Fibroblast of the conjunctiva (primary cell): ENCODE results near the gene LRIG1.

Experiments used
- DNase-seq: peaks from one replicate; pipeline ENCODE4 v3.0.0-alpha.2; 2010; ENCODE audit warnings: low read depth

LRIG1 gene

DNA sequence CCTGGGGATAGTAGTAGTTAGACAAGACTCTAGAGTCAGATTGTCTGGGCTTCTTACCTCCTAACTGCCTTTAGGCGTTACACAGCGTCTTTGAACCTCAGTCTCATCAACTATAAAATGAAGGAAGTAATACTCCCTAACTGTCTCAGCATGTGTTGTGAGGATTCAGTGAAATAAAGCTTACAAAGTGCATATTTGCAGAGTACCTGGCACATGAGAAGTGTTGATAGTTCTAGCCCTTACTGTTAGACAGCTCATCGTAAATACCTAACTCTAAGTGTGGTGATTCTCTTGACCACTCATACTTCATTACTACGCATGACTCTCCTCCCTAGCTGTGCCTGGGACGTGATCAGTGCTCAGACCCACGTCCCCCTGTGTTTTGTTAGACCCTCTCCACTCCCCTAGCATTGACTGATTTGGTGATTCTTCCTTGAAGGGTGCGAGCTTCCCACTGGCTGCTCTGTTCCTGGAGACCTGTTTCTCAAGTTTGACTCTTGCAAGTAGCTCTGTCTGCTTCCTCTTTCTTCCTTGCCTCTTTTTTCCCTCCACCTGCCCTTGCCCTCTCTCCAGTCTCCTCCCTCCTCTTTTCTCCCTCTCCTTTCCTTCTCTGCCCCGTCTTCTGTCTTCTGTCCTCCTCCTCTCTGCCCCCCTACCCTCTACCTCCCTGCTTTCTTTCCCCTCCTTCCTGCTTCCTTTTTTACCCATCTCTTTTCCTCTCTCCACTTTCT lies 155.8 kb downstream of the LRIG1 start:
- DNase-seq, result no peak

- no peak for DNase-seq
Measured at GRCh38 chr3:66344391-66344811, 156.4 kb downstream of the LRIG1 start.

DNA sequence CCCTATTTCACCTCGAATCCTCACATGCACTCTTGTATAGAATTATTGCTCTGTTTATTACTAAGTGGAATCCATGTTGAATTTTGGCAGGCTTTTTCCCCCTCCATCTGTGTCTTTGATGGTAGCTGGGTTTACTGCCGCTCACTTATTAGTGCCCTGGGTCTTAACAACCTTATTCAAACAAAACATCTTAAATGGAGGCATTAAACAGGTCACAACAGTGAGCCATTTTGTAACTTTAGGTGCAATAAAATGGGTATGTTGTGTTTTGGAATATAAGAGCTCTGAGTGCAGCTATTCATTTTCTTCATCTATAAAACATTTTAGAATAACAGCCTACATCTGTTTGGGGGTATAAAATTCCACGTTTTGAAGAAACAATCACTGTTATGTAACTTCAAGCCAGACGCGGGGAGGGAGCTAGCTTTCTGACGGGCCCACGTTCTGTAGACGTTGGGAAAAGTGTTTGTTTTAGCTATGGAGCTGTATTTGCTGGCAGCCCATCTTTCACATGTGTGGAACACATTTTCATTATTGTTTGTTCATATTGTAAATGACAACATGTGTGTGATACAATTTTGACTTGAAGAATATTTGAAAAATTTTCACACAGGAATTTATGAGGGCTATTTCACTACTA lies 158.0 kb downstream of the LRIG1 start:
- no peak for DNase-seq

DNA sequence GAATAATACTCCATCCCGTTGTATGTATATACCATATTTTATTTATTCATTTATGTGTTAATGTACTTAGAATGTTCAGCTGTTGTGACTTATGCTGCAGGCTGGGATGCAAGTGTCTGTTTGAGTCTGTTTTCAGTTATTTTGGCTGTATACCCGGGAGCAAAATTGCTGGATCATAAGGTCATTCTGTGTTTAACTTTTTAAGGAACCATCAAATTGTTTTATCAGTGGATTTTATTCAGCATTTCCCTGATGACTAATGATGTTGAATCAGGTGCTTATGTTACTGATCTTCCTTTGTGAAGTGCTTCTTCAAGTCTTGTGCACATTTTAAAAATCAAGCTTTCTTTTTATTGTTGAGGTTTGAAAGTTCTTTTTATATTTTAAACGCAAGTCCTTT lies 161.9 kb downstream of the LRIG1 start:
- peak; percentile 30 for DNase-seq

- no peak for DNase-seq
Measured at GRCh38 chr3:66336333-66336766, 164.5 kb downstream of the LRIG1 start.

DNA sequence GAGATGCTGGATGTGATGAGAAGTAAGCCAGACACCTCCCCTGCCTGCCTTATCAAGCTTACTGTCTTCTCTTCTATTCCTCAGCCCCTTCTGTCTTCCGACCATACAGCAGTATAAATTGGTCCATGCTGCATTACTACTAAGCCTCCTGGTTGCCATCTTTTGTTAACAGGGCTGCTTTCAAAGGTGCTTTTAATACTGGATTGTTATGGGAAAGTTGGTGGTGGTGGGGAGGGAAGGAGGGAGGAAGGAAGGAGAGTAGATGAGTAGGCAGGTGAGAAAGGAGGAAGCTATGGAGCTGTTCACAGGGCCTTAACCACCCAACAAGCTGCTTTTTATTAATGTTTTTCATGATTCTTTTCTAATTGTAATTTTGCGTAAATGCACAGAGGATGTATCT lies 165.2 kb downstream of the LRIG1 start:
- DNase-seq, result no peak
